ENCODE measurements around the gene ZNF609.

Gene ZNF609

DNA sequence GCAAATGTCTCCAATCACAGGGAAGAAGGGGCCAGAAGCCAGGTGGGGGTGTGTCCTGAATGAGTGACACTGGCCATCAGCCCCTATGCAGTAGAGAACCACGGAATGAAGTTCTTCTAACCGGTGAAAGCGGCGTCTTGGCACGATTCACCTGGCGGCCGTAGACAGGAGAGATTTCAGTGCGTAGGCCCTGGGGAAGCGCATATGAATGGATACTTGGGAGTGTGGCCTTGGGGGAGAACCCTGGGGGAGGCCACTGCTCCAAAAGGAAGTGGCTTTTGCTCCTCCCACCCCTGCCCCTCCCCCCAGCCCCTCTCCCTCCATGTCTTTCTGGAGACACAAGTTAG, 271.4 kb downstream of the ZNF609 start:
- WGBS, 2 experiments (ENCODE audit: insufficient coverage in 2 of 2), result 74 to 77% methylated on average over 8 of the region's 9 CpGs
- Histone ChIP-seq H3K27ac (ENCODE audit: low read depth, low read length, severe bottlenecking) (no peak overlapping the region), H3K36me3 (ENCODE audit: control insufficient read depth, insufficient read depth, low read length) (peaks cover 45% of the 10 kb centered on the region), H3K4me1 (ENCODE audit: control insufficient read depth, insufficient read depth, low read length, poor library complexity, severe bottlenecking) (peaks cover 4% of the 10 kb centered on the region), H3K4me3 (ENCODE audit: extremely low read depth, insufficient read depth, low read length, poor library complexity, severe bottlenecking) (no peak overlapping the region), H3K9me3 (ENCODE audit: control insufficient read depth, low read length) (no peaks in the 10 kb centered on the region)

DNA sequence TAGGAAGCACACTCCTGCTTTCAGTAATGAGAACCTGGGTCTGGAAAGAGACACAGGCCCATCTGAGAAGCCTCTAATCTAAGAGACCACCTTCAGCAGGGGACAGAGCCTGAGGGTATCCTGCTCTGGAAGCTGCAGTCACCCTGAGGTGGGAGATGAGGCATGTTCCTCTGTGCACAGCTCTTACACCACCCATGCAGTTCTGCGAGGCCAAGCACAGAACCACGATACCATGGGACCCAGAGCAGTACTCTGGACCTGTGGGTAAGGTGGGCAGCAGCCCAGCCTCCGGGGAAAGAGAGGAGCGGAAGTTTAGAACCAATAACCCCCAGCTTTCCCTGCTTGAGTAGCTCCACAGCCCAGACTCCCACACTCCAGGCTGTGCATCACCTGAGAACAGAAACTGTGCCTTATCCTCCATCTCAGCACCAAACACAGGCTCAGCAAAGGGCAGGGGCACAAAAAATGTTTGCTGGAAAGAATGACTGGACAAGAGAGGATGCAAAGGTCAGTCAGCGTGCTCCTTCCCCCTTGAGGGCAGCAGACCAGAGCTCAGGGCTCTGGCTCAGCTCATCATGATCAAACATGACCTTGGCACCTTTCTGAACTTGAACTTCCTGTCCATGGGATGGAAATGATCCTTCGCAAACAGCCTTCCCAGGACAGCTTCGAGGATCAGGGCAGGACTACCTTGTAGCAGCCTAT, 271.9 kb downstream of the ZNF609 start:
- H3K36me3 ChIP-seq (ENCODE audit: control insufficient read depth, insufficient read depth, low read length), result peaks cover 48% of the 10 kb centered on the region

More for the DNA sequence above, 271.9 kb downstream of the ZNF609 start:
- Histone ChIP-seq H3K4me1 (ENCODE audit: control insufficient read depth, insufficient read depth, low read length, poor library complexity, severe bottlenecking) (peaks cover 4% of the 10 kb centered on the region), H3K4me3 (ENCODE audit: extremely low read depth, insufficient read depth, low read length, poor library complexity, severe bottlenecking) (no peak overlapping the region), H3K27ac (ENCODE audit: low read depth, low read length, severe bottlenecking) (no peak overlapping the region), H3K9me3 (ENCODE audit: control insufficient read depth, low read length) (no peaks in the 10 kb centered on the region)
- WGBS, 2 experiments (ENCODE audit: insufficient coverage in 2 of 2), result 88 to 98% methylated on average over 5 to 6 of the region's 7 CpGs
